Activated gamma-delta T cell treated with anti-CD3 and anti-CD28 coated beads, Interleukin-2, amount 50 U/mL, for 16 hours (primary cell): ENCODE data around the gene ACP6.

ENCODE experiments used
- DNase-seq: peaks from one replicate; pipeline ENCODE4 v3.0.0-alpha.2; 2020; ENCODE audit warnings: low read depth

ACP6 gene

GRCh38 chr1:147651466-147651865, 18.9 kb downstream of the ACP6 start:
- no peak for DNase-seq

DNA sequence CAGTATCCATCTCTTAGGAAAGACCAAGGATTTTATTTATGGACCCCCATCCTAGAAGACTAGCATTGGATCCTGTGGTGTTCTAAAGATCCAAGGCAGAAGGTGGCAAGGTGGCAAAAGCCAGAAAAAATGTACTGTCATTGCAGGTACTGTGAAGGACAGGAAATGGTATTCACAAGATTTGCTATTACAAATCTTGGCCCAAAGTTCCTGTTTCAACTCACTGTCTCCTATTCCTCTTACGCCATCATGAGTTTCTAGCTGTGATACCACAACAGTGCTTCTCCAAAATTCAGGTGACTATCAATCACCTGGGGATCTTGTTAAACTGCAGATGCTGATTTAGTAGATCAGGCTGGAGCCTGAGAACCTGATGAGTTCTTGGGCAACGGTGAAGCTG, 21.4 kb downstream of the ACP6 start:
- DNase-seq, result no peak

GRCh38 chr1:147647796-147648633, 22.3 kb downstream of the ACP6 start:
- DNase-seq, result peak; percentile 3

DNA sequence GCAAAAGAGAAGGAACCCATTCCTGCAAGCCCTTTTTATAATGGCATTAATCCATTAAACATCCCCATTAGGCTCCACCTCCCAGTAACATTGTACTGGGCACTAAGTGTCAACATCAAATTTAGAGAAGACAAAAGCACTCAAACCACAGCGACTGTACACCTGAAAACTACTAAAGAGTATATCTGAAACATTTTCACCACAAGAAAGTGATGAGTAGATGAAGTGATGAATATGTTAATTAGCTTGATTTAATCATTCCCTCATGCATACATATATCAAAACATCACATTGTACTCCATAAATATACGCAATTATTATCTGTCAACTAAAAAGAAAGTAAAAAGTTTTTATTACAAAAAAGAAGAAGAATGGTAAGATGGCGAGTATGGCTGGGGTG, 26.4 kb downstream of the ACP6 start:
- no peak for DNase-seq

- peak; percentile 18 for DNase-seq
Observed at GRCh38 chr1:147641695-147642592, 28.4 kb downstream of the ACP6 start.

GRCh38 chr1:147641291-147641690, 29.0 kb downstream of the ACP6 start:
- no peak for DNase-seq

DNA sequence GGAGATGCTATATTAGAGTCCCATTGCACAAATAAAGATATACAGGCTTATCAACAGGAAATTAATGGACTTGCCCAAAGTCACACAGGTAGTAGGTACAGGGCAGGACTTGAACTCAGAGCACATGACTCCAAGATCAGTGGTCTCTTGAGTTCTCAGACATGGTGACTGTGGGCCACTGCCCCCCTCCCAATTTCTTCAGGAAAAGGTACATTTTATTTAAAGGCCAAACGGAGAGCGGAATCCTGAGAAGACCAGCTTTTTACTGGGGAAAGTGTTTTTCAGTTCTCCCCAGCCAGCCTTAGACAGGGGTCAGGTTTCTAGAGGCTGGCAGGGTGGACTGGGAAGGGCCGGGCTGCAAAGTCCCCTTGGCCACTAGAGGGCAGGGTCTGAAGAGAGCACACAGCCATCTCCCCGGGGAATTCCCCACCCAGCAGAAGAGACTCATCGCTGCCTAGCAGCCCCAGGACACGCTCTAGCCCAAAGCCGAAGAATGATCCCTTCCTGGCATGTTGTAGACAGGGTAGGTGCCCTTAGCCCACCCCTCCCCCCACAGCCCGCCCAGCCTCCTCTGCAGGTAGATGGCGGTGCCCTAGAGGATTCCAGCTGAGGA, 29.7 kb downstream of the ACP6 start:
- peak; percentile 72 for DNase-seq

DNA sequence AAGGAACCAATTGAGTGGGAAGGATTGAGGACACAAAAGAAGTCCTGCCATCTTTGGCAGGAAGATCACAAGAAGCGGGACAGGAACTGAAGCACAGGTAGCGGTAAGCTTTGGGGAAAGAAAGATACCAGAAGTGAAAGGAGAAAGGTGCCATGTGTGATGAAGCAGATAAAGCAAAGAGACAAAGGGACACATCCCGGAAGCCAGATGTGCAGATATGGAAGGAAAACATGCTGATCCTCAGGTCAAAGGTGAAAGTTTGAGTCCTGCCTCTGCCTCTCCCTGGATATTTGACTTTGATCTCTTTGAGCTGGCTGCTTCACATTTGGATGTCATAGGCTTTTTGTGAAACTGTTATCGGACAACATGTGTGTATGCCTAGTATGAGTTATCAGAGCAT, 34.0 kb downstream of the ACP6 start:
- DNase-seq, result no peak

GRCh38 chr1:147635342-147635741, 35.0 kb downstream of the ACP6 start:
- DNase-seq, result no peak

- DNase-seq, result no peak
Observed at GRCh38 chr1:147634645-147635044, 35.7 kb downstream of the ACP6 start.

DNA sequence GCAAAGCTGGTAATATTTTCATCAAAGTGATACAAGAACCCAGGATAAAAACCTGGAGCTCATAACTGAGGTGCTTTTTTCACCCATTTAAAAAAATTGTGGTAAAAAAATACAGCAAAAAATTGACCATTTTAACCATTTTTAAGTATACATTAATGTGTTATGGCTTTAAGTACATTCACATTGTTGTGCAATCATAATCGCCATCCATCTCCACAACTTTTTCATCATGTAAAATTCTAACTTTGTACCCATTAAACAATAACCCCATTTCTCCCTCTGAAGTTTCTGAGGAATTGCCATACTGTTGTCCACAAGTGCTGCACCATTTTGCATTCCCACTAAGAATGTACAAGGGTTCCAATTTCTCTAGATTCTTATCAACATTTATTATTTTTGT, 36.6 kb downstream of the ACP6 start:
- no peak for DNase-seq

- DNase-seq, result no peak
Observed at GRCh38 chr1:147631839-147632238, 38.5 kb downstream of the ACP6 start.

DNA sequence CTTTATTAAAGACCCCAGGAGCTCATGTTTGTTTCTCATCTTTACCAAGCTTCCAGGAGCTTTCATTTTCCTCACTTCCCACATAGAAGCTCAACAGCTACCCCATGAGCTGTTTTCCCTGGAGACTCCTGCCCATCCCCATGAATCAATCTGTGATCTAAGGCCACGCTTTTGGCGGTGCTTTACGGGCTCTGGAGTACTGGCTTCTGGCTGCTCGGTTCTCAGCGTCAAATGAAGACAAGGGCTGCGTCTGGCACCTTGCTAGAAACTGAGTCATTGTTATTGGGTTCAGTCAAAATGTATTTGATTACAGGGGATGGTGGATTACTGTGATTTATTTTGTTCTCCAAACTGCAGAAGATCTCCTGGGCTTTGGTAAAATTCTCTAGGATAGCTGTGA, 39.9 kb downstream of the ACP6 start:
- DNase-seq, result no peak

DNA sequence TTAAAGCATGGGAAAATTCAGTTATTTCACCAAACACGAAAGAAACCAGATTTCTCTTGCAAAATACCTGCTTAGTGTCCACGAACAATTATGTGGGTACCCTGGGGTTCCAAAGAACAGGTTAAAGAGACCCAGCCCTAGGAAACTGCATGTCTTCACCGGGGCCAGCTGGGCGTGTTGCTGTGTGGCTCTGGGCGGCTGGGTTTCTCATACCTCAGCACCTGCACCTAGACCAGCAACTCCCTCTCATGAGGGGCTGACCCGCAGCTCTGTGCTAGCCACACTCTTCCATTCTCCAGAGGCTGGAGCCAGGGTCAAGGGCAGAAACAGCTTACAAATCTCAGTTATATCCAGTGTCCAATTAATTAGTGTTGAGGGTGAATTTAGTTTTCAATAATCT, 40.3 kb downstream of the ACP6 start:
- DNase-seq, result no peak

- DNase-seq, result no peak
Observed at GRCh38 chr1:147628441-147628840, 41.9 kb downstream of the ACP6 start.

DNA sequence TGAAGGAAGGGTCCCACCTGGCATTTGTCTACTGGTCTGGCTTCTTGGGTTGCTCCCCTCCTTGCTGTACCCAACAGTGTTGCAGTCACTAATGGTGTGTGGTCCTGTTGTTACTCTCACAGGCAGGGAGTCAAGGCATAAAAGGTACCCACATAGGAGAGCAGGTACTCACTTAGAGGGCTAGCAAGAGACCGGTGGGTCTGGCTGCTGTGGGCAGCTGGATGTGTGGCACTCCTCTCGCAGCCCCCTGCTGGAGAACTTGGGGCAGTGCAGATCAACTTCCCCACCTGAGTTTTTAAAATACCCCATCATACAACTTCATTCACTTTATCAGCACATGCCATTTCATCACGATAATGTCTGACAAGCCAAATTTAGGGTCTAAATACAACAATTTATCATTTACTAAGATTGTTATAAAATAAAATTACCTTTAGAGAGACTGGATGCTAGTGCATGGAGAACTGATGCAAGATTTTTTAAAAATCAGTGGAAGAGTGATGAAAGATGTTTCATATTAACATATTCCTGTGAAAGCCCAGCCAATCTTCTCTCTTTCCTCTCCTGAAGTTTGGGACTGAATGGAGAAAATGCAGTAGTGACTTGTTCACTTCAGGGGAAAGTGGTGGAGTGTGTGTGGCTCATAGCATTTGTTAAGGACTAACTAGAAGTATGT, 42.8 kb downstream of the ACP6 start:
- peak; percentile 47 for DNase-seq

GRCh38 chr1:147626739-147627138, 43.6 kb downstream of the ACP6 start:
- DNase-seq, result no peak

DNA sequence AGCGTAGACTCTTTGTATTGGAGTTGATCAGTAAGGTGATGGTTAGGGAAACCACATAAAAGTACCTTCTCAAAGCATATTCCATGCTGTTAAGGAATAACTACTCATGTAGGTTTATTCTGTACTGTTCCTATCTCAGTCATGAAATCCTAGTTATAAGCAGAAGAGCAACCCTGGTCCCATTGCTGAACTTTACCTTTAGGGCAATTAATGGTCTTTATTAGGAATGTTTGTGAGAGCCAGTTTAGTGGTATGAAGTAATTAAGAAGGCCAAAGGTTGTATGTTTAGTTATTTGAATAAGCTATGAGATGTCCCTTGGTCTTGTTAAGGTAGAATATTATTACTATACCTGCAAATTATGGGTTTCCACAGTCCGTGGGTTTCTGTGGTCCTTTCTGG, 44.0 kb downstream of the ACP6 start:
- DNase-seq, result no peak

- no peak for DNase-seq
Observed at GRCh38 chr1:147625362-147625995, 44.8 kb downstream of the ACP6 start.

DNA sequence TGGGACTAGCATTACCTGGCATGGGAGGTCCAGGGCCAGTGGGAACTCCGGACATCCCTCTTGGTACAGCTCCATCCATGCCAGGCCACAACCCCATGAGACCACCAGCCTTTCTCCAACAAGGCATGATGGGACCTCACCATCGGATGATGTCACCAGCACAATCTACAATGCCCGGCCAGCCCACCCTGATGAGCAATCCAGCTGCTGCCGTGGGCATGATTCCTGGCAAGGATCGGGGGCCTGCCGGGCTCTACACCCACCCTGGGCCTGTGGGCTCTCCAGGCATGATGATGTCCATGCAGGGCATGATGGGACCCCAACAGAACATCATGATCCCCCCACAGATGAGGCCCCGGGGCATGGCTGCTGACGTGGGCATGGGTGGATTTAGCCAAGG, 45.8 kb downstream of the ACP6 start:
- DNase-seq, result no peak

GRCh38 chr1:147624011-147624410, 46.3 kb downstream of the ACP6 start:
- DNase-seq, result no peak

DNA sequence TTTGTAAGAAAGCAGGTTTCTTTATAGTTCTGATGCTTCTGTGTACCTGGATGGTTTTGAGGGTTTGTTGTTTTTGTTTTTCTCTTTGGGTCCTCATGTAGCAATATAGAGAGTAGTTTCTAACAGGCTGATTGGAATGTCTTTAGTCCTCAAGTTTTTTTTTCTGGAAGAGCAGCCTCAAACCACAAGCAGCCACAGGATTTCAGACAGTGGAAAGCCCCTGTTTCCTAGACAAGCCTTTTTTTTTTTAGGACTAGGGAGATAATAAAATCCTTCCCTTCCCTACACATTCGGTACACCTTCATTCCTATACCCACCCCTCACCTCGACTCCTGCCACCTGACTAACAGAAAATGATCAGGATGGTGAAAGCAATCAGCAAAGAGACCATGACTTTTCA, 47.6 kb downstream of the ACP6 start:
- no peak for DNase-seq
